HepG2 (cell line): ENCODE data around the gene CHN1. TPM values are rescaled to one million over a fixed set of nuclear protein-coding genes. Genes with fewer than 3 reads are reported as not detected.

Experiments
- ATAC-seq: fragments of 200-7000 bp; cut with Tn5 transposase; 3 replicates; pipeline ENCODE4 v1.9.1; 2020; ENCODE audit warnings: mild to moderate bottlenecking, moderate library complexity
- BruUV-seq: library from RNA; stranded (reverse); fragments of 400-500 nt; replicated peaks from 2 replicates; lab custom pipeline; 2021; lab: Mats Ljungman, UMichigan
- CTCF ChIA-PET: fragments of 300-600 bp; formaldehyde crosslinking; extraction: SDS; loops from one replicate; lab custom pipeline; 2021; ENCODE audit warnings: low total read pairs, inconsistent platforms, low intra/inter-chr PET ratio; lab: Yijun Ruan, JAX
- POLR2A ChIA-PET: fragments of 350-600 bp; sonication (Branson Sonifier 250); formaldehyde crosslinking; loops from one replicate; lab custom pipeline; 2020; ENCODE audit warnings: antibody characterized with exemption, inconsistent platforms; lab: Yijun Ruan, JAX
- DNase-seq: peaks from one replicate; pipeline ENCODE4 v3.0.0-alpha.2; 2015; ENCODE audit warnings: low spot score
- FAIRE-seq: peaks from 3 replicates; lab custom pipeline; 2011; peaks lifted over from hg19 to GRCh38; lab: Jason Lieb, UNC
- H2AFZ ChIP-seq: one replicate; pipeline ENCODE4 v1.6.1; 2011; ENCODE audit warnings: low read length, inconsistent platforms
- H3K27ac ChIP-seq: fragments of 300-600 bp; 3 replicates; pipeline ENCODE4 v1.8.0; 2011; ENCODE audit warnings: mixed run types, mild to moderate bottlenecking, mixed read lengths, low read length, inconsistent platforms; ENCODE audit not compliant: insufficient read depth; ENCODE audit errors: extremely low read length
- H3K27me3 ChIP-seq, 2 experiments: fragments of 200-600 bp in 1 of 2; 2 replicates in 1 of 2; 3 replicates in 1 of 2; pipeline versions ENCODE4 v1.6.0 to v1.8.0; 2011; ENCODE audit warnings: low read length in 2 of 2, mild to moderate bottlenecking in 2 of 2, moderate library complexity in 2 of 2, inconsistent platforms in 1 of 2; ENCODE audit not compliant: insufficient read depth in 2 of 2, control insufficient read depth in 1 of 2
- H3K36me3 ChIP-seq, 2 experiments: fragments of 200-600 bp in 1 of 2; replicated peaks in 1 of 2; 2 replicates in 1 of 2; 3 replicates in 1 of 2; pipeline versions ENCODE4 v1.5.1 to v1.8.0; 2011; ENCODE audit warnings: low read length in 2 of 2, inconsistent platforms in 1 of 2; ENCODE audit not compliant: insufficient read depth in 2 of 2, control insufficient read depth in 1 of 2
- H3K4me1 ChIP-seq: 2 replicates; pipeline ENCODE4 v1.5.1; 2012; ENCODE audit warnings: low read length, inconsistent platforms; ENCODE audit not compliant: insufficient read depth
- H3K4me2 ChIP-seq: 2 replicates; pipeline ENCODE4 v1.6.0; 2011; ENCODE audit warnings: low read depth, low read length, inconsistent platforms
- H3K4me3 ChIP-seq, 3 experiments: fragments of 200-600 bp in 1 of 3; sonication (generic), shearing (Covaris generic) in 1 of 3; replicated peaks in 1 of 3; 2 replicates each; pipeline ENCODE4 v1.5.1; 2011 to 2016; ENCODE audit warnings: low read length in 3 of 3, inconsistent platforms in 2 of 3, low read depth in 2 of 3, mild to moderate bottlenecking in 2 of 3, control low read depth in 1 of 3, mixed read lengths in 1 of 3; ENCODE audit not compliant: insufficient read depth in 1 of 3
- H3K79me2 ChIP-seq: one replicate; pipeline ENCODE4 v1.6.1; 2011; ENCODE audit warnings: low read length, inconsistent platforms; ENCODE audit not compliant: insufficient read depth
- H3K9ac ChIP-seq: 2 replicates; pipeline ENCODE4 v1.6.0; 2011; ENCODE audit warnings: mild to moderate bottlenecking, low read depth, low read length, inconsistent platforms; ENCODE audit not compliant: insufficient read depth
- H3K9me3 ChIP-seq: 2 replicates; pipeline ENCODE4 v1.5.1; 2012; ENCODE audit warnings: mild to moderate bottlenecking, low read length
- H4K20me1 ChIP-seq: 2 replicates; pipeline ENCODE4 v1.6.0; 2011; ENCODE audit warnings: inconsistent platforms, mild to moderate bottlenecking, low read length, moderate library complexity; ENCODE audit not compliant: insufficient read depth
- BCL6 ChIP-seq: IDR thresholded peaks from 2 replicates; pipeline ENCODE4 v1.6.1; 2016; ENCODE audit warnings: missing genetic modification reagents, missing compliant biosample characterization
- CAMTA2 ChIP-seq: sonication (generic); formaldehyde crosslinking; IDR thresholded peaks from 2 replicates; pipeline ENCODE4 v1.4.0; 2020; ENCODE audit warnings: mild to moderate bottlenecking, missing genetic modification reagents, borderline replicate concordance
- CBX5 ChIP-seq: sonication (generic); formaldehyde crosslinking; IDR thresholded peaks from 2 replicates; pipeline ENCODE4 v1.4.0; 2020; ENCODE audit warnings: missing genetic modification reagents, borderline replicate concordance
- CENPX ChIP-seq: sonication (generic); formaldehyde crosslinking; IDR thresholded peaks from 2 replicates; pipeline ENCODE4 v1.9.0; 2021; ENCODE audit warnings: mild to moderate bottlenecking, missing genetic modification reagents, moderate library complexity
- DPF2 ChIP-seq: sonication (generic); formaldehyde crosslinking; IDR thresholded peaks from 2 replicates; pipeline ENCODE4 v1.4.0; 2020; ENCODE audit warnings: mild to moderate bottlenecking, low read depth, missing genetic modification reagents, borderline replicate concordance
- HMG20B ChIP-seq: conservative IDR thresholded peaks from 2 replicates; pipeline ENCODE4 v1.6.1; 2016; ENCODE audit warnings: missing genetic modification reagents, missing compliant biosample characterization
- MTF2 ChIP-seq: sonication (generic); formaldehyde crosslinking; IDR thresholded peaks from 2 replicates; pipeline ENCODE4 v1.5.0; 2020; ENCODE audit warnings: missing genetic modification reagents, borderline replicate concordance
- NR3C1 ChIP-seq: sonication (generic); formaldehyde crosslinking; IDR thresholded peaks from 2 replicates; pipeline ENCODE4 v1.4.0; 2020; ENCODE audit warnings: missing genetic modification reagents
- RBM39 ChIP-seq: fragments of 200-400 bp; formaldehyde crosslinking; IDR thresholded peaks from one replicate; pipeline ENCODE4 v1.6.1; 2018; ENCODE audit warnings: antibody characterized with exemption, mild to moderate bottlenecking, low read depth, low read length; ENCODE audit not compliant: poor library complexity, severe bottlenecking
- ZBTB46 ChIP-seq: sonication (generic); formaldehyde crosslinking; IDR thresholded peaks from 2 replicates; pipeline ENCODE4 v1.4.0; 2020; ENCODE audit warnings: mild to moderate bottlenecking, missing genetic modification reagents, borderline replicate concordance
- ZNF563 ChIP-seq: sonication (generic); formaldehyde crosslinking; IDR thresholded peaks from 2 replicates; pipeline ENCODE4 v1.8.0; 2022; ENCODE audit warnings: mild to moderate bottlenecking, moderate library complexity, missing genetic modification reagents
- ZNF572 ChIP-seq: sonication (generic); formaldehyde crosslinking; IDR thresholded peaks from 2 replicates; pipeline ENCODE4 v1.5.1; 2020; ENCODE audit warnings: mild to moderate bottlenecking, missing genetic modification reagents
- ZNF614 ChIP-seq: IDR thresholded peaks from 2 replicates; pipeline ENCODE4 v1.6.1; 2018; ENCODE audit warnings: missing biosample characterization, missing genetic modification reagents, inconsistent platforms, borderline replicate concordance
- ZNF75D ChIP-seq: sonication (generic); formaldehyde crosslinking; IDR thresholded peaks from 2 replicates; pipeline ENCODE4 v1.8.1; 2023; ENCODE audit warnings: missing genetic modification reagents, mild to moderate bottlenecking, borderline replicate concordance
- WGBS: methylation state at CpG from one replicate; pipeline ENCODE4 v1.1.6; 2017; ENCODE audit warnings: low lambda C conversion rate; 5-methylcytosine and 5-hydroxymethylcytosine counted together
- in situ Hi-C: cut with HindIII; loops from 2 replicates; pipeline ENCODE4 v1.10.0; 2017; ENCODE audit warnings: low pct_unique_long_range_greater_than_20kb; ENCODE audit not compliant: extremely low pct_ligation_motif_present
- intact Hi-C: fragments of 100-400 bp; cut with micrococcal nuclease; formaldehyde crosslinking; loops from one replicate; pipeline ENCODE4 v1.10.0; 2022; ENCODE audit not compliant: unreplicated experiment
- polyA plus RNA-seq, 8 experiments: library from polyadenylated mRNA; depleted of rRNA in 3 of 8; stranded (reverse) in 7 of 8; unstranded in 1 of 8; fragments of >200 nt; fragmentation: Illumina TruSeq in 4 of 8; extraction: Trizol in 4 of 8; gene quantifications; 2 replicates each; pipeline versions ENCODE4 v1.2.1 to v1.2.3, GENCODE V29; 2011 to 2016; ENCODE audit warnings: low read depth in 4 of 8, missing spikeins in 1 of 8, mixed read lengths in 1 of 8; ENCODE audit not compliant: insufficient read depth in 1 of 8
- total RNA-seq, 5 experiments: library from RNA; depleted of rRNA; stranded (reverse); fragments of >200 nt; fragmentation: Illumina TruSeq; extraction: Trizol; gene quantifications; 2 replicates each; pipeline ENCODE4 v1.2.3, GENCODE V29; 2016; ENCODE audit warnings: low read depth in 1 of 5
- TF ChIP-seq, protein P1 (sequence below): sonication (generic); formaldehyde crosslinking; IDR thresholded peaks from 2 replicates; pipeline ENCODE4 v1.4.0; 2020; ENCODE audit warnings: missing genetic modification reagents
- TF ChIP-seq, protein P2 (sequence below): sonication (generic); formaldehyde crosslinking; IDR thresholded peaks from 2 replicates; pipeline ENCODE4 v1.5.0; 2020; ENCODE audit warnings: missing genetic modification reagents

Gene CHN1
- total and polyA plus RNA-seq, 2 of the 13 experiments (the other 11 are each of a cell fraction or from before 2014, with no cell fraction given): 2.8 to 3.5 TPM

- TF ChIP-seq, protein P1, sequence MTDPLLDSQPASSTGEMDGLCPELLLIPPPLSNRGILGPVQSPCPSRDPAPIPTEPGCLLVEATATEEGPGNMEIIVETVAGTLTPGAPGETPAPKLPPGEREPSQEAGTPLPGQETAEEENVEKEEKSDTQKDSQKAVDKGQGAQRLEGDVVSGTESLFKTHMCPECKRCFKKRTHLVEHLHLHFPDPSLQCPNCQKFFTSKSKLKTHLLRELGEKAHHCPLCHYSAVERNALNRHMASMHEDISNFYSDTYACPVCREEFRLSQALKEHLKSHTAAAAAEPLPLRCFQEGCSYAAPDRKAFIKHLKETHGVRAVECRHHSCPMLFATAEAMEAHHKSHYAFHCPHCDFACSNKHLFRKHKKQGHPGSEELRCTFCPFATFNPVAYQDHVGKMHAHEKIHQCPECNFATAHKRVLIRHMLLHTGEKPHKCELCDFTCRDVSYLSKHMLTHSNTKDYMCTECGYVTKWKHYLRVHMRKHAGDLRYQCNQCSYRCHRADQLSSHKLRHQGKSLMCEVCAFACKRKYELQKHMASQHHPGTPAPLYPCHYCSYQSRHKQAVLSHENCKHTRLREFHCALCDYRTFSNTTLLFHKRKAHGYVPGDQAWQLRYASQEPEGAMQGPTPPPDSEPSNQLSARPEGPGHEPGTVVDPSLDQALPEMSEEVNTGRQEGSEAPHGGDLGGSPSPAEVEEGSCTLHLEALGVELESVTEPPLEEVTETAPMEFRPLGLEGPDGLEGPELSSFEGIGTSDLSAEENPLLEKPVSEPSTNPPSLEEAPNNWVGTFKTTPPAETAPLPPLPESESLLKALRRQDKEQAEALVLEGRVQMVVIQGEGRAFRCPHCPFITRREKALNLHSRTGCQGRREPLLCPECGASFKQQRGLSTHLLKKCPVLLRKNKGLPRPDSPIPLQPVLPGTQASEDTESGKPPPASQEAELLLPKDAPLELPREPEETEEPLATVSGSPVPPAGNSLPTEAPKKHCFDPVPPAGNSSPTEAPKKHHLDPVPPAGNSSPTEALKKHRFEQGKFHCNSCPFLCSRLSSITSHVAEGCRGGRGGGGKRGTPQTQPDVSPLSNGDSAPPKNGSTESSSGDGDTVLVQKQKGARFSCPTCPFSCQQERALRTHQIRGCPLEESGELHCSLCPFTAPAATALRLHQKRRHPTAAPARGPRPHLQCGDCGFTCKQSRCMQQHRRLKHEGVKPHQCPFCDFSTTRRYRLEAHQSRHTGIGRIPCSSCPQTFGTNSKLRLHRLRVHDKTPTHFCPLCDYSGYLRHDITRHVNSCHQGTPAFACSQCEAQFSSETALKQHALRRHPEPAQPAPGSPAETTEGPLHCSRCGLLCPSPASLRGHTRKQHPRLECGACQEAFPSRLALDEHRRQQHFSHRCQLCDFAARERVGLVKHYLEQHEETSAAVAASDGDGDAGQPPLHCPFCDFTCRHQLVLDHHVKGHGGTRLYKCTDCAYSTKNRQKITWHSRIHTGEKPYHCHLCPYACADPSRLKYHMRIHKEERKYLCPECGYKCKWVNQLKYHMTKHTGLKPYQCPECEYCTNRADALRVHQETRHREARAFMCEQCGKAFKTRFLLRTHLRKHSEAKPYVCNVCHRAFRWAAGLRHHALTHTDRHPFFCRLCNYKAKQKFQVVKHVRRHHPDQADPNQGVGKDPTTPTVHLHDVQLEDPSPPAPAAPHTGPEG (CRISPR knock-in tag): no peak
- TF ChIP-seq, protein P2, sequence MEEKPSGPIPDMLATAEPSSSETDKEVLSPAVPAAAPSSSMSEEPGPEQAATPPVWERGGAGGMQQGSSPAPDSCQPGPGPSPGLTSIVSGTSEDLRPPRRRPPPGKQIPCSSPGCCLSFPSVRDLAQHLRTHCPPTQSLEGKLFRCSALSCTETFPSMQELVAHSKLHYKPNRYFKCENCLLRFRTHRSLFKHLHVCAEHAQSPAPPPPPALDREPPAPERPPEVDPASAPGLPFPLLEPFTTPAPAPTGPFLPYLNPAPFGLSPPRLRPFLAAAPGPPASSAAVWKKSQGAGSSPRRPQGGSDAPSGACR (CRISPR knock-in tag): no peak
- no peak for TF ChIP-seq ZNF563 (CRISPR knock-in tag)
These were observed 223.2 kb downstream of the CHN1 start (continued) for GRCh38 chr2:174781996-174782395.

DNA sequence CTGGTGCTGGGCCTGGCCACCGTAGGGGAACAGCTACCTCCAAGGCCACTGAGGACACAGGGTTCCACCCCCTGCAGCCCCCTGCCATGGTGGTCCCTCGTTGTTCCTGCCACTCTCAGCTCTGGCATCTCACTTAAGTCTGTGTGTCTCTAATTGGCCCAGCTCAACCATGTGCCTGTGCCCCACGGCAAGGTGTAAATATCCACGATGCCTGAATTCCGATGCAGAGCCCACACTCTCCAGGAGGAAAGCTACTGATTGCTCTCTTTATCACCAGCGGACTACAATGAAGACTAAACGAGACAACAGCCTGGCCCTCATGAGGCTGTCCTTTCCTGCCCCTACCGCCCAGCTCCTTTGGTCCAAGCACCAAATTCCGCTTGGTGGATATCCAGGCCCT, 223.9 kb downstream of the CHN1 start:
- 33% methylated on average over 9 of the region's 9 CpGs for WGBS
- H3K27me3 ChIP-seq: peaks cover 6 to 57% of the 10 kb centered on the region in 2 experiments; a peak in 4 of 5 replicates
- H3K4me3 ChIP-seq: no peak overlapping the region
- H3K79me2 ChIP-seq: no peaks in the 10 kb centered on the region
- no peak overlapping the region for H3K9ac ChIP-seq
- no TSS peak for BruUV-seq
- no peak for ATAC-seq
- in situ Hi-C loops: no loop called here
- H3K4me1 ChIP-seq: no peaks in the 10 kb centered on the region; the same call in 1 of the 2 replicates
- H3K27ac ChIP-seq: no peak overlapping the region
- H2AFZ ChIP-seq: no peak overlapping the region
- no peaks in the 10 kb centered on the region for H3K9me3 ChIP-seq
- H3K36me3 ChIP-seq: no peaks in the 10 kb centered on the region
- no peak for FAIRE-seq
- no peak for DNase-seq
- intact Hi-C loops: no loop called here
- ChIA-PET POLR2A (no interaction called here), CTCF (no interaction called here)
- H3K4me2 ChIP-seq: no peak overlapping the region
- H4K20me1 ChIP-seq: no peaks in the 10 kb centered on the region
- TF ChIP-seq ZNF75D (CRISPR knock-in tag): no peak
- TF ChIP-seq NR3C1 (CRISPR knock-in tag): no peak
- TF ChIP-seq BCL6 (CRISPR knock-in tag): no peak
- no peak for TF ChIP-seq MTF2
- TF ChIP-seq CBX5 (CRISPR knock-in tag): no peak
- no peak for TF ChIP-seq CAMTA2 (CRISPR knock-in tag)
- TF ChIP-seq ZBTB46 (CRISPR knock-in tag): no peak
- TF ChIP-seq ZNF572: no peak
- no peak for TF ChIP-seq RBM39
- TF ChIP-seq ZNF614 (CRISPR knock-in tag): no peak
- no peak for TF ChIP-seq HMG20B
- no peak for TF ChIP-seq CENPX (CRISPR knock-in tag)
- no peak for TF ChIP-seq DPF2 (CRISPR knock-in tag)
